ENCODE measurements around the gene DIPK2B. TPM values are rescaled to one million over a fixed set of nuclear protein-coding genes. Genes with fewer than 3 reads are reported as not detected.

The DIPK2B gene
- total and polyA plus RNA-seq, 2 of the 13 experiments (the other 11 are each of a cell fraction or from before 2014, with no cell fraction given), result not detected

GRCh38 chrX:45198706-45199105, 2.0 kb downstream of the DIPK2B start:
- Histone ChIP-seq H3K9ac (ENCODE audit: insufficient read depth, low read depth, low read length) (no peak overlapping the region), H3K27me3 (ENCODE audit: control insufficient read depth in 1 of 2, insufficient read depth in 2 of 2, low read length in 2 of 2) (no peaks in the 10 kb centered on the region), H3K27ac (ENCODE audit: extremely low read length, insufficient read depth, low read length) (no peak overlapping the region), H3K79me2 (ENCODE audit: insufficient read depth, low read length) (no peaks in the 10 kb centered on the region), H3K9me3 (ENCODE audit: low read length) (no peaks in the 10 kb centered on the region), H3K36me3 (replicated peaks in 1 of 2; ENCODE audit: control insufficient read depth in 1 of 2, insufficient read depth in 2 of 2, low read length in 2 of 2) (no peaks in the 10 kb centered on the region), H3K4me3 (replicated peaks in 1 of 3; ENCODE audit: insufficient read depth in 1 of 3, low read depth in 2 of 3, low read length in 3 of 3) (no peak overlapping the region), H3K4me1 (ENCODE audit: insufficient read depth, low read length) (no peaks in the 10 kb centered on the region), H4K20me1 (ENCODE audit: insufficient read depth, low read length) (no peaks in the 10 kb centered on the region), H2AFZ (ENCODE audit: low read length) (no peak overlapping the region), H3K4me2 (ENCODE audit: low read depth, low read length) (no peak overlapping the region)
- CTCF ChIA-PET (ENCODE audit: low intra/inter-chr PET ratio, low total read pairs), result no interaction called here
- WGBS (ENCODE audit: low lambda C conversion rate), result 43% methylated on average over 4 of the region's 4 CpGs
- no peak for DNase-seq (ENCODE audit: low spot score)
- in situ Hi-C loops (cut with HindIII; ENCODE audit: extremely low pct_ligation_motif_present, low pct_unique_long_range_greater_than_20kb) (loop anchor here (25.0 kb wide), 1 partner anchor 1236 kb away; the partner anchor contains the start of gene NDP), intact Hi-C loops (cut with micrococcal nuclease; ENCODE audit: unreplicated experiment) (no loop called here)
- no peak for FAIRE-seq
- no peak for ATAC-seq
- POLR2A ChIA-PET, result no interaction called here
- no TSS peak for BruUV-seq (replicated peaks)
- TF ChIP-seq PTBP1 (IDR thresholded peaks at IDR 0.05; ENCODE audit: low read depth, low read length, poor library complexity, severe bottlenecking) (no peak), THAP7 (CRISPR knock-in tag; IDR thresholded peaks at IDR 0.05) (no peak), CSRNP1 (CRISPR knock-in tag; IDR thresholded peaks at IDR 0.05) (no peak), BCL3 (CRISPR knock-in tag; IDR thresholded peaks at IDR 0.05) (no peak), ZNF879 (CRISPR knock-in tag; IDR thresholded peaks at IDR 0.05) (no peak), MAFG (CRISPR knock-in tag; IDR thresholded peaks at IDR 0.05) (no peak), TEAD2 (CRISPR knock-in tag; IDR thresholded peaks at IDR 0.05) (no peak), NR2F2 (IDR thresholded peaks at IDR 0.05; ENCODE audit: borderline replicate concordance, low read depth) (no peak), RARG (CRISPR knock-in tag; IDR thresholded peaks at IDR 0.05; ENCODE audit: low read depth) (no peak), RFXANK (CRISPR knock-in tag; IDR thresholded peaks at IDR 0.05) (no peak), MNT (IDR thresholded peaks at IDR 0.05) (no peak), BCL6 (CRISPR knock-in tag; IDR thresholded peaks at IDR 0.05) (no peak), NFYB (CRISPR knock-in tag; IDR thresholded peaks at IDR 0.05) (no peak), RBFOX2 (IDR thresholded peaks at IDR 0.05; ENCODE audit: low read depth, low read length) (no peak), YEATS4 (CRISPR knock-in tag; IDR thresholded peaks at IDR 0.05; ENCODE audit: borderline replicate concordance) (no peak), SCMH1 (CRISPR knock-in tag; IDR thresholded peaks at IDR 0.05; ENCODE audit: borderline replicate concordance) (no peak)
